SK-N-SH treated with all-trans-retinoic acid at 6 μM for 48 hours (cell line): ENCODE data around the gene CCDC3.

ENCODE experiments used
- ATAC-seq: fragments of 200-7000 bp; cut with Tn5 transposase; 3 replicates; pipeline ENCODE4 v1.9.1; 2020; ENCODE audit warnings: mild to moderate bottlenecking, moderate library complexity
- ARNTL ChIP-seq: fragments of 450-650 bp; formaldehyde crosslinking; IDR thresholded peaks from 2 replicates; pipeline ENCODE4 v1.5.0; 2020; ENCODE audit warnings: low read depth, mild to moderate bottlenecking, moderate library complexity, borderline replicate concordance
- BACH2 ChIP-seq: fragments of 250-450 bp; sonication (Bioruptor Pico); IDR thresholded peaks from 2 replicates; pipeline ENCODE4 v1.9.0; 2021; ENCODE audit warnings: mild to moderate bottlenecking, borderline replicate concordance
- CREB5 ChIP-seq: fragments of 250-450 bp; sonication (Bioruptor Pico); IDR thresholded peaks from 2 replicates; pipeline ENCODE4 v1.5.1; 2020; ENCODE audit warnings: low read depth, mild to moderate bottlenecking, moderate library complexity
- CSDC2 ChIP-seq: fragments of 250-450 bp; sonication (Bioruptor Pico); IDR thresholded peaks from 2 replicates; pipeline ENCODE4 v1.5.0; 2020; ENCODE audit warnings: mild to moderate bottlenecking, moderate library complexity
- CSRNP3 ChIP-seq: fragments of 250-450 bp; sonication (Bioruptor Pico); IDR thresholded peaks from 2 replicates; pipeline ENCODE4 v1.5.1; 2021; ENCODE audit warnings: mild to moderate bottlenecking, moderate library complexity
- ESRRG ChIP-seq: fragments of 250-450 bp; sonication (Bioruptor Pico); IDR thresholded peaks from 2 replicates; pipeline ENCODE4 v1.6.1; 2021; ENCODE audit warnings: mild to moderate bottlenecking
- GLIS3 ChIP-seq: fragments of 250-450 bp; sonication (Bioruptor Pico); IDR thresholded peaks from 2 replicates; pipeline ENCODE4 v1.5.0; 2020; ENCODE audit warnings: mild to moderate bottlenecking, moderate library complexity
- ISL1 ChIP-seq: fragments of 250-450 bp; sonication (Bioruptor Pico); IDR thresholded peaks from 2 replicates; pipeline ENCODE4 v2.1.2; 2022; ENCODE audit warnings: mild to moderate bottlenecking, moderate library complexity
- OSR1 ChIP-seq: fragments of 250-450 bp; sonication (Bioruptor Pico); IDR thresholded peaks from 2 replicates; pipeline ENCODE4 v1.8.0; 2022; ENCODE audit warnings: moderate library complexity, mild to moderate bottlenecking, inconsistent platforms
- PPARA ChIP-seq: fragments of 250-450 bp; sonication (Bioruptor Pico); IDR thresholded peaks from 2 replicates; pipeline ENCODE4 v1.5.0; 2020; ENCODE audit warnings: mild to moderate bottlenecking, borderline replicate concordance
- RARB ChIP-seq: fragments of 250-450 bp; sonication (Bioruptor Pico); IDR thresholded peaks from 2 replicates; pipeline ENCODE4 v1.8.0; 2021; ENCODE audit warnings: mild to moderate bottlenecking, moderate library complexity
- SNAI2 ChIP-seq: fragments of 250-450 bp; sonication (Bioruptor Pico); IDR thresholded peaks from 2 replicates; pipeline ENCODE4 v1.5.0; 2020; ENCODE audit warnings: mild to moderate bottlenecking, moderate library complexity
- TCF4 ChIP-seq: fragments of 250-450 bp; sonication (Bioruptor Pico); IDR thresholded peaks from 2 replicates; pipeline ENCODE4 v1.8.0; 2021; ENCODE audit warnings: mild to moderate bottlenecking, moderate library complexity, borderline replicate concordance
- TOX ChIP-seq: fragments of 250-450 bp; sonication (Bioruptor Pico); IDR thresholded peaks from 2 replicates; pipeline ENCODE4 v1.8.0; 2021; ENCODE audit warnings: mild to moderate bottlenecking, moderate library complexity, borderline replicate concordance
- TSHZ2 ChIP-seq: fragments of 250-450 bp; sonication (Bioruptor Pico); IDR thresholded peaks from 2 replicates; pipeline ENCODE4 v1.5.0; 2020; ENCODE audit warnings: mild to moderate bottlenecking, moderate library complexity
- ZC3H10 ChIP-seq: fragments of 250-450 bp; sonication (Bioruptor Pico); IDR thresholded peaks from 2 replicates; pipeline ENCODE4 v1.5.1; 2021; ENCODE audit warnings: mild to moderate bottlenecking, moderate library complexity
- ZFP3 ChIP-seq: fragments of 250-450 bp; sonication (Bioruptor Pico); IDR thresholded peaks from 2 replicates; pipeline ENCODE4 v1.5.0; 2020; ENCODE audit warnings: mild to moderate bottlenecking, moderate library complexity
- ZFP30 ChIP-seq: fragments of 450-650 bp; formaldehyde crosslinking; IDR thresholded peaks from 2 replicates; pipeline ENCODE4 v1.5.0; 2022; ENCODE audit warnings: mild to moderate bottlenecking, moderate library complexity
- ZNF565 ChIP-seq: fragments of 450-650 bp; formaldehyde crosslinking; conservative IDR thresholded peaks from 2 replicates; pipeline ENCODE4 v1.5.0; 2020; ENCODE audit warnings: low read depth, mild to moderate bottlenecking, moderate library complexity
- ZNF70 ChIP-seq: fragments of 450-650 bp; formaldehyde crosslinking; IDR thresholded peaks from 2 replicates; pipeline ENCODE4 v1.5.0; 2020; ENCODE audit warnings: mild to moderate bottlenecking, moderate library complexity
- ZNF8 ChIP-seq: fragments of 450-650 bp; formaldehyde crosslinking; IDR thresholded peaks from 2 replicates; pipeline ENCODE4 v1.5.0; 2020; ENCODE audit warnings: mild to moderate bottlenecking, moderate library complexity

CCDC3 gene

GRCh38 chr10:12896251-12896650 lies 105.3 kb downstream of the CCDC3 start:
- ATAC-seq = no peak

GRCh38 chr10:12892924-12893323 lies 108.6 kb downstream of the CCDC3 start:
- ATAC-seq = no peak
- TF ChIP-seq ZFP3 (CRISPR knock-in tag) = no peak
- no peak for TF ChIP-seq TOX (CRISPR knock-in tag)
- no peak for TF ChIP-seq PPARA (CRISPR knock-in tag)
- TF ChIP-seq ESRRG (CRISPR knock-in tag) = no peak
- TF ChIP-seq CSRNP3 (CRISPR knock-in tag) = no peak
- no peak for TF ChIP-seq RARB (CRISPR knock-in tag)
- TF ChIP-seq ARNTL = no peak
- no peak for TF ChIP-seq ZNF565 (CRISPR knock-in tag)
- TF ChIP-seq ZNF8 (CRISPR knock-in tag) = no peak
- TF ChIP-seq OSR1 (CRISPR knock-in tag) = no peak
- no peak for TF ChIP-seq CREB5 (CRISPR knock-in tag)
- no peak for TF ChIP-seq ZFP30 (CRISPR knock-in tag)
- TF ChIP-seq ZNF70 = no peak
- no peak for TF ChIP-seq TCF4
- TF ChIP-seq BACH2 (CRISPR knock-in tag) = no peak
- TF ChIP-seq TSHZ2 = no peak
- TF ChIP-seq GLIS3 (CRISPR knock-in tag) = no peak
- TF ChIP-seq SNAI2 (CRISPR knock-in tag) = no peak
- TF ChIP-seq ISL1 (CRISPR knock-in tag) = no peak
- TF ChIP-seq ZC3H10 (CRISPR knock-in tag) = no peak

More at GRCh38 chr10:12896251-12896650, 105.3 kb downstream of the CCDC3 start:
- no peak for TF ChIP-seq ESRRG (CRISPR knock-in tag)
- no peak for TF ChIP-seq ARNTL
- no peak for TF ChIP-seq ZFP3 (CRISPR knock-in tag)
- TF ChIP-seq ISL1 (CRISPR knock-in tag) = no peak
- TF ChIP-seq RARB (CRISPR knock-in tag) = no peak
- TF ChIP-seq CSDC2 = no peak
- no peak for TF ChIP-seq CSRNP3 (CRISPR knock-in tag)

- TF ChIP-seq CSDC2 (no peak), ZNF8 (CRISPR knock-in tag) (no peak), BACH2 (CRISPR knock-in tag) (no peak), CSRNP3 (CRISPR knock-in tag) (no peak), ARNTL (no peak), ZNF70 (no peak), ZNF565 (CRISPR knock-in tag) (no peak), ZFP30 (CRISPR knock-in tag) (no peak), CREB5 (CRISPR knock-in tag) (no peak)
Observed at GRCh38 chr10:12890958-12891357, 110.6 kb downstream of the CCDC3 start.

More at GRCh38 chr10:12890958-12891357, 110.6 kb downstream of the CCDC3 start:
- ATAC-seq = no peak
